T-helper 9 cell (primary cell): Measurements from ENCODE around the gene MUCL3.
"Not testable (repeated sequence)": the region's sequence is repeated elsewhere in the genome, so short reads cannot be mapped to it uniquely, and the experiment has no call there.

ENCODE experiments used
- DNase-seq: peaks from one replicate; pipeline ENCODE4 v3.0.0-alpha.2; 2020

MUCL3 gene

DNA sequence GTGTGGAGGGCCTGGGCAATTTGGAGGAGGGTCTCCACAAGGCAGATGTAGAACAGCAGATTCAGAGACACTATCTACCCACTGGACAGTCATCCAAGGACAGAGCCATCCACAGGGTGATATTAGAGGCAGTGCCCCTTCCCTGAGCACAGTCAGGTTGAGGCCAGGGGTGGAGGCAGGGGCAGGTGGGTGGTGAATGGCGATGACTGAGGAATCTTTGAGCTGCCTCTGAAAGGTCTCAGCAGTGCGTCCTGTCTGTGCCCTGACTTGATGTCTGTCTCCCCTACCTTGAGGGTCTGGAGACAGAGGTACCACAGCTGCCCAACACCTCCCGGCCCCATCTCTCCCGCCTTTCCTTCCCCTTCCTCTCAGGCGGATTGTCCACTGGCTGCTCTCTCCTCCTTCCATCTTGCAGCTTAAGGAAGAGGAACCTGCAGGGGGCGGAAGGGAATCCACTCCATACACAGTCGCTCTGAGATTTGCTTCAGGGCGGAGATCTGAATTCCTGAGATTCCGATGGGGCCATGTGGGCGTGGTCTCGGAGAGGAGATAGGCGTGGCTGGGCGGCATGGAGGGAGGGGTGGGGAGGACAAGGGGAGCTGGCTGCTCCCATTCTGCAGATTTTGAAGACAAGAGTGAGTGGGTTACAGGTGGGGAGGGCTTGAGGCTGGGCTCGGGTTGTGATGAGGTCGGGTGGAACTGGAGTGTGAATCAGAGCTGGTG lies 1.7 kb downstream of the MUCL3 start:
- DNase-seq, result no peak

DNA sequence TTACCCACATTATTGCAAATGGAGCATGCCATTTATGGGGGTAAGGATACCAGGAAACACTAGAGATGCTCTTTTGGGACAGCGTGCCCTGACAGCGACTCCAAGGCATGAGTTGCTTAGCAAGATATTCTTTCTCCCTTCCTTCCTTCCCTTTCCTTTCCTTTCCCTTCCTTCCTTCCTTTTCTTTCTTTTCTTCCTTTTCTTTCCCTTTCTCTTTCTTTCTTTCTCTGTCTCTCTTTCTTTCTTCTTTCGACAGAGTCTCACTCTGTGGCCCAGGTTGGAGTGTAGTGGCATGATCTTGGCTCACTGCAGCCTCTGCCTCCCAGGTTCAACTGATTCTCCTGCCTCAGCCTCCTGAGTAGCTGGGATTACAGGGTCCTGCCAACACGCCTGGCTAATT lies 3.3 kb downstream of the MUCL3 start:
- no peak for DNase-seq

DNA sequence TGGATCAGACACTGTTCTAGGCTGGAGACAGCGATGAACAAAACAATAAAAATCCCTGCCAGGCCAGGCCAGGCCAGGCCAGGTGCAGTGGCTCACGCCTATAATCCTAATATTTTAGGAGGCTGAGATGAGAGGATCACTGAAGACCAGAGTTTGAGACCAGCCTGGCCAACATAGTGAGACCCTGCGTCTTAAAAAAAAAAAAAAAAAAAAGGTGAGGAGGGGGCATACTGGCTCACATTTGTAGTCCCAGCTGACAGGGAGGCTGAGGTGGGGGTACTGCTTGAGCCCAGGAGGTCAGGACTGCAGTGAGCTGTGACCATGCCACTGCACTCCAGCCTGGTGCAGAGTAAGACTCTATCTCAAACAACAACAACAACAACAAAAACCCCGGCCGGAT lies 4.5 kb downstream of the MUCL3 start:
- no peak for DNase-seq

DNA sequence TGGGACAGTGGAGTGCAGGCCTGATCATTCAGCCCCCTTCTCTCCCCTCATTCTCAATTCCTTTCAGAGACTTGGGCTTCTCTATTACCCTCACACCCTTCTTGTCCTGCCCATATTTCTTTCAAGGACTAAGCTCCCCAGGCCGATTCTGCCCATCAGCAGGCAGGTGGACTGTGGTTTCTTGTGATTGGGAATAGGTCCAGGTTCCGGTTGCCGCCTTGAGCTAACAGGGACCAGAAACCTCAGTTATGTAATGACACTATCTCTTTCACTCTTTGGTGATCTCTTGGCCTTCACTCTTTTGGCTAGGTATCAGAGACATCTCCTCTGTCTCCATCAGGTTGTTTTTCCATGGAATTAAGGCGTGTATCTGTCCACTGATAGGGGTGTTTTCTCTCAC lies 6.5 kb downstream of the MUCL3 start:
- DNase-seq, result no peak

DNA sequence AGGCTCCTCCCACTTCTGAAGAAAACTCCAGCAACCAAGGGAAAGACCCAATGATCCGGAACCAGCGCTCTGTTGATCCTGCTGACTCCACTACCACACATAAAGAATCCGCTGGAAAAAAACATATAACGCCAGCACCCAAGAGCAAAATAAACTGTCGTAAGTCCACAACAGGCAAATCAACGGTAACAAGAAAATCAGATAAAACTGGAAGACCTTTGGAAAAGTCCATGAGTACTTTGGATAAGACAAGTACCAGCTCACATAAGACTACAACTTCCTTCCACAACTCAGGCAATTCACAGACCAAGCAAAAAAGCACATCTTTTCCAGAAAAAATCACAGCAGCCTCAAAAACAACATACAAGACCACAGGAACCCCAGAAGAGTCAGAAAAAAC lies 8.0 kb downstream of the MUCL3 start:
- no peak for DNase-seq

DNA sequence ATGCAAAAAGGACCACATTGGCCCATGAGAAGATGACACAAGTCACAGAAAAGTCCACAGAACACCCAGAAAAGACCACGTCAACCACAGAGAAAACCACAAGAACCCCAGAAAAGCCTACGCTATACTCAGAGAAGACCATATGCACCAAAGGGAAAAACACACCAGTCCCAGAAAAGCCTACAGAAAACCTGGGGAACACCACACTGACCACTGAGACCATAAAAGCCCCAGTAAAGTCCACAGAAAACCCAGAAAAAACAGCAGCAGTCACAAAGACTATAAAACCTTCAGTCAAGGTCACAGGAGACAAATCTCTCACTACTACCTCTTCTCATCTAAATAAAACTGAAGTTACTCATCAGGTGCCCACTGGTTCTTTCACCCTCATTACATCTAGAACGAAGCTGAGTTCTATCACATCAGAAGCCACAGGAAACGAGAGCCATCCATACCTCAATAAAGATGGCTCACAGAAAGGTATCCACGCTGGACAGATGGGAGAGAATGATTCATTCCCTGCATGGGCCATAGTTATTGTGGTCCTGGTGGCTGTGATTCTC lies 11.2 kb downstream of the MUCL3 start:
- DNase-seq, result no peak

DNA sequence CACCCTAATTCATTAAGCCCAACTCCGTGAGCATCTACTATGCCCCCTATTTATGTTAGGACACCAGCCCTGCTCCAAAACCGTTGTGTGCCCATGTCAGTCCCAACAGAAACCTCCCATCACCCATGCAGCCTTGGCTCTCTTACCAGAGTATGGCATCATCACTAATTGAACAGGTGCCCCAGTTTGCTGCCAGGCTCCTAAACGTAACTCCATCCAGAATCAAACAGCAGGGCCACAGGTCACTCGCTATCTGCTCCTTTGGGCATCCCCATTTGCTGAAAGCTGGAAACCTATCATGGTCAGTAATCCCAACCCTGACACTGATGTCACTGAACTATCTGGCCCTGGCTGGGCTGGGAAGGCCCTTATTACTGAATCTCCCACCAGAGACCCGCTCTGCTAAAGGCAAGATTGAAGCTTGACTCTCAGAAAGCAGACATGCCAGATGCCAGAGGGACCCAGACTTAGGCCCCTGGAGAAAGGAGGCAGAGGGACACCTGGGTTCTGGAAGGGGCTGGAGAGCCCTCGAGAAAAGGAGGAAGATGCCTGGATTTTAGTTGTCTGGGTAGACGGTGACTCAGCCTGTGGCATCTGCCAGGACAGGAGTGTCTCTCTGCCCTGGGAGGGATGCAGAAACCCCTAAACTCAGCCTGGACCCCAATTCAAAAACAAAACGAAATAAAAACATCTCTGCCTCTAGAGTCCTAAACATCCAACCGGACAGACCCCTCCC lies 14.0 kb downstream of the MUCL3 start:
- no peak for DNase-seq

DNA sequence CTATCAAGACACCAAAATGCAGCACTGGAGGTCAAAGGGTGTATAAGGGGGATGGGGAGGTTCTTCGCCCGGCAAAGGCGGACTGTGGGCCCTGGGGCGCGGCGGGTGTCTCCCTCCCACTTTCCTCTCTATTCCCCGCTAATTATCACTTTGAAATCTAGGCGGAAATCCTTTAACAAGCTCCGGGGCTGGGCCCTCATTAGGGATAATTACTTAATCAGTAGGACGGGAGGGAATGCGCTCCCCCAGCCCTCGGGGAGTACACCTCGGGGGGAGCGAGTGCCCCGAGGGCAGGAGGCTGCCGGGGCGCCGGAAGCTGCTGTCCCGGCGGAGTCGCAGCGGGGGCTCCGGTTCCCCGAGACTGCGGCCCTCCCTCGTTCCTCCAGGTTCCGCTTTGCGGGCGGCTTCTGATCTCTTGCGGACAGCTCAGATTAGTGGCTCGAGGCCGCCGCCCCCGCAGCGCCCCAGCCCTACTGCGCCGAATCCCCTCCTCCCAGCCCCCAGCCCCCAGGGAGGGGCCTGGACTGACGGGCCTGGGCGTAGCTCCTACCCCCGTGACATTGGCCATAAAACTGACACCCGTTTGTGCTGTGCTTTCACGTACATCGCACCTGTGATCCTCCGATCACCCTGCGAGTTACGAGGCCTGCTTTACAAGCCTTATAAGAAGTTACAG lies 14.7 kb downstream of the MUCL3 start:
- DNase-seq, result peak; percentile 41

DNA sequence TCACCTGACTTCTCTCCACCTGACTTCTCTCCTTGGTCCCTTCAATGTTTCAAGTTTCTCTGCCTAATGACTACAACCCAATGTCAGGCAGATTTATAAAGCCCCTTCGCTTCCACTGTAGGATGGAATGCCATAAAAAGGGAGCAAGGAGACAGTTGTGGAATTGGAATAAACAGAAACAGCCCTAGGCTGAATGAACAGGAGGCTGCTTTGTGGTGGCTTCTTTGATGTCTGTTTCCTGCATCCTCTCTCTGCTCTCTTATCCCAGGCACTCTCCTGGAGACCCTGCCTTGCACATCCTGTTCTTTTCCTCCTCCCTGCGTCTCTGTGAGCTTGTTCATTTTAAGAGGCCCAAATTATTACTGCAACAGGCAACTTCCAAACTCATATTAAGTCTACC lies 16.9 kb downstream of the MUCL3 start:
- DNase-seq, result no peak

DNA sequence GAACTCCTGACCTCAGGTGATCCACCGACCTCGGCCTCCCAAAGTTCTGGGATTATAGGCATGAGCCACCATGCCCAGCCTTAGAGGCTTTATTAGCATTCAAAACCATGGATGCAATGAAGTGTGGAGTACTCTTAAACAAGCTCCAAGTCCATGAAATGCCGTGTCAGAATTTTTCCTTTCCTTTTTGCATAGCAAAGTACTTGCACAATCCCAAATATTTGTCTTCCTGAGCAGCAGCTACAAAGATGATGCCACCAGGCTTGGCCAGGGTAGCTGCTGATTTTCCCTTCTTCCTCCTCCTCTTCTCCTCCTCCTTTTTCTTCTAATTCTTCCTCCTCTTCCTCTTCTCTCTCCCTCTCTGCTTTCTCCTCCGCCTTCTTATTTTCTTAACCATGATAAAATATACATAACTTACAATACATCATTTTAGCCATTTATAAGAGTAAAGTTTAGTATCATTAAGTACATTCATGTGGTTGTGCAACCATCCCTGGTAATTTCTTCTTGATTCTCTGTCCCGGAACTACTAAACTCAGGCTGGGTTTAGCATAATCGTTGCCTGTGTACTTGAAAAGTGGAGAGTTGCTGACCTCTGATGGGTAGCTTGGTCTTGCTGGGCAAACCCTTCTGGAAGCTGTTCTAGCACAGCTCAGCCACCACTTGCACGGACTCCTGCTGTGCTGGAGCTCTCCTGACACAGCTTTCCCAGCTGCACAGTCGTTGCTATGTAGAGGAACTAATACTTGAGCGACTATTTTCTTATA lies 20.3 kb downstream of the MUCL3 start:
- DNase-seq, result no peak

DNA sequence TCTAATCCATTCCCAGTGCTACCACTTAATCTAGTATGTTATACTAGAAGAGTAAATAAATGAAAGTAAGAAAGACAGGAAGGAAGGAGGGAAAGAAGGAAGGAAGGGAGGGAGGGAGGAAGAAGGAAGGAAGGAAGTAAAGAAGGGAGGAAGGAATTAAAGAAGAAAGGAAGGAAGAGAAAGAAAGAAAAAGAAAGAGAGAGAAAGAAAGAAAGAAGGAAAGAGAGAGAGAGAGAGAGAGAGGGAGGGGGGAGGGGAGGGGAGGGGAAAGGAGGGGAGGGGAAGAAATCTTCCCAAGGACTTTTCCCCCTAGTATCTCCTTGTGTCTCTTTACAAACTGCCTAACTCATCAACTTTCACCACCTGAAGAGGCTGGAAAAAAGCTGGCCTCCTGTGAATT lies 21.9 kb downstream of the MUCL3 start:
- no peak for DNase-seq

DNA sequence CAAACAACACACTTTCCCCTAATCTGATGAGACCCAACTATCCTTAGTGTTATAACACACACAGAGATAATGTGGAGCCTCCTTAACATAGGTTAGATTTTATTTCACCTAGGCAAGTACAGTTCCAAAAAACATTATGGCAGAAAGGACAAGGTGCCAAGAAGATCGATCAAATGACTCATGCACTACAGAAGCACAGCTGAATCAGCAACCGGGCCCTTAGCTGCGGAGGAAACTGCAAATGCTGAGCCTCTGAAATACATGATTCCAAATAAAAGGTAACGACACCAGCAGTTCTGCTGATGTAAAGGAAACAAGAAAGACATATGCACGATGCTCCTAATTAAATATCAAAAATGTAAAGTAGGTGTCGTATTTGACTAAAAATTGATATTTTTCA lies 22.9 kb downstream of the MUCL3 start:
- DNase-seq, result no peak

DNA sequence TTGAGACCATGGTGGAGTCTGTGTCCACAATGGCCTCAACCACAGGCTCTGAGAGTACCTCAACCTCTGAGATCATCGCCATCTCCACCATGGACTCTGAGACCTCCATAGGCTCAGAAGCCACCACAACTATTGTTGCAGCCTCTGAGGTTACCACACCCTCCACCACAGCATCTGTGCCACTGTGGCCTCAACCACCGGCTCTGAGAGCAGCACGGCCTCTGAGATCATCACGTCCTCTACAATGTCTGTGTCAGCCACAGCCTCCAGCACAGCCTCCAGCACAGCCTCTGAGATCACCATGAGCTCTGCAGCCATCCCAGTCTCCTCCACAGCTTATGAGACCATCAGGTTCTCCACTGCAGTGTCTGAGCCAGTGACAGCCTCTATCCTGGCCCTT lies 23.3 kb downstream of the MUCL3 start:
- DNase-seq, result no peak

DNA sequence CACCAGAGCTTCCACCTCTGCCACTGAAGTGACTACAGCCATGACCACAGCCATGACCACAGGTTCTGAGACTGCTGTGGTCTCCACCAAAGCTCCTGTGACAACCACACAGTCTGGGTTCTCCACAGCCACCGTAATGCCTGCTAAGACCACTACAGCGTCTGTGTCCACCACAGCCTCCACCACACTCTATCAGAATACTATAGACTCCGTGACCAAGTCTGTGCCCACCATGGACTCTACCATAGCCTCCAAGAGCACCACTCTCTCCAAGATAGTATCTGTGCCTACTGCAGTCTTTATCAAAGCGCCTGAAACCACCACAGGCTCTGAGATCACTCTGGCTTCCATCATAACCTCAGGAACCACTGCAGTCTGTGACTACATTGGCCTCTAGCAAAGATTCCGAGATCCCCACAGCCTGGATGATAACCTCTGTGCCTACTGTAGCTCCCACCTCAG lies 24.4 kb downstream of the MUCL3 start:
- no peak for DNase-seq

DNA sequence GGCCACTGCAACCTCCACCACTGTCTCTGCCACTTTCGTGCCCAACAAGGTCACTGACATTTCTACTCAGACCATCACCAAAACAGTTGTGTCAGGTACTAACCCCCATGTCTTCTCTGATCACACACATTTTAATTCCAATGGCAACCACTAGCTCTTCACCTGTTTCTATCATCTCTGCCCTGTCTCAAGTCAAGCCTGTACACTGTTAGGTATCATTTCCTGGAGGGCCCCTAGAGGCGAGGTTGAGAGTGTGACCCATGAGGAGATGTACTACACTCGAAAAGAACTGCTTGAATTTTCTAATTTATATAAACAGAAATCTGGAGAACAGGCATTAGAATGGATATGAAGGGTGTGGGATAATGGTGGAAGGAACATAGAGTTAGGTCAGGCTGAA lies 25.4 kb downstream of the MUCL3 start:
- DNase-seq, result no peak

DNA sequence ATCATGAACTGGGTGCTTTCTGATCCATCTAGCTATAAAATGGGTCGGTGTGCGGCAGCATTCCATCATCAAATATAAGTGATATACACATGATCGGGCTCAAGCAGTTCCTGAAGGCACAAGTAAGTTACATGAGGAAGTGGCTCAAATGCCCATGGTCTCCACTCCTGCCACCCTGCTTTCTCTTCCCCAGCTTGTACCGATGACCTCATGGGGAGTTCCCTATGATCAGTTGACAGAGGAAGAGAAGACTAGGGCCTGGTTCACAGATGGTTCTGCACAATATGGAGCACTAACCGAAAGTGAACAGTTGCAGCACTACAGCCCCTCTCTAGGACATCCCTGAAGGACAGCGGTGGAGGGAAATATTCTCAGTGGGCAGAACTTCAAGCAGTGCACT lies 28.4 kb downstream of the MUCL3 start:
- DNase-seq, result not testable (repeated sequence)

DNA sequence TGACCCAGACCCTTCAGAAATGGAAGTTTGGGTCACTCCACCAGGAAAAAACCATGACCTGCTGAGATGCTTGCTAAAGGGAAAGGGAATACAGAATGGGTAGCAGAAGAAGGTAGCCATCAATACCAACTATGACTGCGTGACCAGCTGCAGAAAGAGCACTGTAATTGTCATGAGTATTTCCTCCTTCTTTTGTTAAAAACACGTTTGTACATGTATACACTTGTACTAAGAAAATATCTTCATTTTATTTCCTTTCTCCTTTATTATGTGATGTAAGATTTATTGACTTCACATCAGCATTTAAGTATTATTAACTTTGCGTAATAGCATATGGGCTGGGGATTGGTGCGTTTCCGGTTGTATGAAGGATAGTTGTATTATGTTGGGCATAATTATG lies 30.2 kb downstream of the MUCL3 start:
- DNase-seq, result no peak

DNA sequence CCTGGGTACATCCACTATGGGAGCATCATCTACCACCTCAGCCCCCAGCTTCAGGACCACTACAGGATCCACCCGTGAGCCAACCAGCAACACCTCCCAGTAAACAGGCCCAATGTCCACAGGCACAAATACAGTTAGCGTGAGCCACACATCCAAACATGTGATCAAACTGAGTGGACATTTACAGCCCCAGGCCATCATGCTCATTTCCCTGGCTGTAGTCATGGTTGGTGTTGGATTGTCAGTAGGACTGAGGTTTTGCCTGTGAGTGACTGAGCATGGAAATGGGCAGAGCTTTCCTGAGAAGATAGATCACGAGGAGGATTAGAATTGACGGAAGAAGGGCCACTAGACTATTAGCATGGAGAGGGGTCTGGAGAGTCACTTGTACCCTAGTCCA lies 32.0 kb downstream of the MUCL3 start:
- DNase-seq, result no peak

DNA sequence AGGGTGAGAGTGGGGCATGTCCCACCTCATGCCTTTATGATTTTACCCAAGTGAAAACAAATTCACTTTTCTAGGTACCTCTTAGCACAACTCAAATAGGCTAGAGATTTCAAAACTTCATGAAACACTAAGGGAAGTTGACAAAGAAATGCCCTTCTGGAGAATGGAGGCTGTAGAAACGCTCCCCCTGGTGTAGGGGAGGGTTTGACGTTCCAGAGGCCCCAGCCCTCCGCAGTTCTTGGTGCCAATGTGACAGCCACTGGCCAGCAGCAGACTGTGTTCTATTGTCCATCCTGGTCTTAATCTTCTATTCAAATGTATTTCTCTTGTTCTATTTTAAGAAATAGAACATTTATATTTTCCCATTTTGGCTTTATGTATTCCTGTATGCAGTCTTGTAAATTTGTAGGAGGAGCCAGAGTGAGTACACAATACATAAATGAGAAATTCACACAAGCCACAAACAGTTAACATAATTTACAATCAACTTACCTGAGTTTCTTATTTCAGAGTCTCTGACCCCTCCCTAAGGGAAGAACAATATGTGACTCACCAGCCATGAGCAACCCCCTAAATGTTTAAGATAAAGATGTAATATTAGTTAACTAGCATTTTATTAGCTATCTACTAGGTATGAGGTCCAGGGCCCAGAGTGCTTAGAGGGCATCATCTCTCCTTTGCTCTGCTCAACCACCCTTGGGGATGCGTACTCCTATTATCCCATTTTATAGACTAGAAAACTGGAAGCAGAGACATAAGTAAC lies 33.9 kb downstream of the MUCL3 start:
- no peak for DNase-seq

DNA sequence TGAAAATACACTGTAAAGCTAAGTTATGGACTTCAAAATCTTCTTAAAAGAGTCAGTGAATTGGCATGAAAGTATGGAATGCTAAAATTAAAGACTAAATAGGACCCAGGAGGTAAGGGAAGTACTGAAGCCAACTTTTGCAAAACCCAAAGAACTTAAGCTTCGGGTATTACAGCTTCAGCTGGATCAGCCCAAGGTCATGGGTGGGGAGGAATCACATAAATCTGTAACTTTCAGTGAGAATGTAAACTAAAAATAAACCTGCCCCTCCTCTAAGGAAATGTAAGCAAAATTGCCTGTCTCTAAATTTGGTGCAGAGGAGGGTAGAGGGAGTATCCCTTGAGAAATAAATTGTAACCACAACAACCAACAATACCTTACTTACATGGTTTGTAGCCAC lies 38.4 kb downstream of the MUCL3 start:
- no peak for DNase-seq

DNA sequence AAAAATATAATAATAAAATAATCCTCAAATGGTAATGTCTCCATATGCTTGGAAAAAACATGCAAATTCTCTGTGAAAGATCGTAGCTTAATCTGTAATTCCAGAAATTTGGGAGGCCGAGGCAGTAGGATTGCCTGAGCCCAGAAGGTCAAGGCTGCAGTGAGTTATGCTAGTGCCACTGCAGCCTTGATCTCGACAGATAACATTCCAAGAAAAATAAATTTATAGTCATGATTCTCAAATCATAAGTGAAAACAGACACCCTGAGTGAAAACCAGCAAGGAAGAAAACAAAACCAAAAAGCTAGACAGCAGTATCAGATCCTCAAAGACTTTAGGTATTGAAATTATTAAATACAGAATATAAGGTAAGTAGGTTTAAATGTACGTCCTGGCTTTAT lies 38.9 kb downstream of the MUCL3 start:
- no peak for DNase-seq
